CD4-positive, alpha-beta T cell treated with Interleukin-6 for 4 hours (primary cell): ENCODE measurements around the gene TBC1D22A.
"Not testable (repeated sequence)": the region's sequence is repeated elsewhere in the genome, so short reads cannot be mapped to it uniquely, and the experiment has no call there.

ENCODE experiments used
- DNase-seq: peaks from one replicate; pipeline ENCODE4 v3.0.0-alpha.2; 2020; ENCODE audit warnings: mixed read lengths

TBC1D22A gene

DNA sequence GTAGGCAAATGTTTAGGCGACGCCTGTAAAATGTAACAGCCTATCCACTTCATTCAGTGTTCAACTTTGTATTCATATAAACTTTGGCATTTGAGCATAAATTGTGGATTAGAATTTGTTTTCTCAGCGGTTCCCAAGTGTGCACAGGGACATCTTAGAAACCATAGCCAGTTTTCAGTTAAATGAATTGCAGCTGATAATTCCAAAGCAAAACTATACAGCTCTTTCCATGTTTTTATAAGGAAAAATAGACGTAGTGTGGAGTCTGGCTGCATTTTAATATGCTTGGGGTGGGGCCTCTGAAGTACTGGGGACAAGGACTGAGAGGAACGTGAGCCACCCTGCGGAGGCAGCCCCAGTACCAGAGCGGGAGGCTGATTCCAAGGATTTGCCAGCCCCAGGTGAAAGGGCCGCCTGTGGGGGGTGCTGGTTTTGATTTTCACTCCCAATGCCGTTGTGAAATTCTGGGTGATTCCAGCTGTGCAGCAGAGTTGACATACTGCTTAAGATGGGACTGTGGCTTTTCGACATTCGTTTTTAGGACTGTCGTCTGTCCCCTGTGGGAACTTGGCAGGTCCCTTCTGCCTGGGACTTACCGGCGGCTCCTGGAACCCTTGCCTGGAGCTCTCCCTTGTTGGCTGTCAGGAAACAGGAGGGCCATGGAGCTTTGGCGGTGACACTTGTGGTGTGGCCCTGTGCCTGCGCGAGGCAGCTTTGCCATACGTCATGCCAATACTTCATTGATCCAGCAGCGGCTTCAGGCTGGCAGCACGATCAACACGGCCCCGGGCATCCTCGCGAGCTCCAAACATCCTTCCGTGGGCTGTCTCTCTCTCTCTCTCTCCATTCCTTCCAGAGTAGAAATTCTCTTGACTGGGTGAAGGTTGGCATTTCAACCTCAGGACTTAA, 370.9 kb downstream of the TBC1D22A start:
- DNase-seq: no peak

DNA sequence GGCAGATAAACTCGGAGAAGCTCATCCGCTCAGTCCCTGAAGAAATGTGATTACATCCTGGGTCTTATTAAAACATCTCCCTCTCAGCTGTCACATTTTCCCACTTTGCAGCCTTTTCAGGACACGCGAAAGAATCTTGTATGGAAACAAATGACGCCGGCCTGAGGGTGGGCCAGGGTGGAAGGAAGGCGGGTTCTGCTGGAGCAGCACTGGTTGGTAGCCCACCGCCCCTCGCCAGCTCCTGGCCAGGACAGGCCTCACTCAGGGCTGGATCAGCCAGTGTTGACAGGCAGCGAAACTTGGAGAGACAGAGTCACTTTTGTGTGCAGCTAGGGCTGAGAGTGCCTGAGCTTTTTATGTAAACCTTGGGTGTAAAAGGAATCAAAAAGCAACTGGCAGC, 371.8 kb downstream of the TBC1D22A start:
- no peak for DNase-seq

DNA sequence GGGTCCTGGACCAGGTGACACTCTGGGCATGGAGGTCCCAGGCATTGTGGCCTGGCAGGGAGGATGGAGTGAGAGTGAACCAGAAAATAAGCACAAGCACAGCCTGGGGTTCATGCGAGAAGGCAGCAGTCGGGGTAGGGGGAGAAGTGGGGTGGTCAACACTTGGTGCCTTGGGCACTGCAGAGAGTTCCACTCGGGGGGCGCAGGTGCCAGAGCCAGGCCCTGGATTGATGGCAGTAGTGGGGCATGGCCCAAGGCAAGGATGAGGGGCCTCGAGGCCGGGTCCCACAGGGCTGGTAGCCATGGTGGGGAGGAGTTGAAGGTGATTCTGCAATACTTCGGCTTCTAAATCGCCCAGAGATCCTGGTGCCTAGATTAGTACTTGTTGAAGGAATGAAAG, 372.9 kb downstream of the TBC1D22A start:
- no peak for DNase-seq

DNA sequence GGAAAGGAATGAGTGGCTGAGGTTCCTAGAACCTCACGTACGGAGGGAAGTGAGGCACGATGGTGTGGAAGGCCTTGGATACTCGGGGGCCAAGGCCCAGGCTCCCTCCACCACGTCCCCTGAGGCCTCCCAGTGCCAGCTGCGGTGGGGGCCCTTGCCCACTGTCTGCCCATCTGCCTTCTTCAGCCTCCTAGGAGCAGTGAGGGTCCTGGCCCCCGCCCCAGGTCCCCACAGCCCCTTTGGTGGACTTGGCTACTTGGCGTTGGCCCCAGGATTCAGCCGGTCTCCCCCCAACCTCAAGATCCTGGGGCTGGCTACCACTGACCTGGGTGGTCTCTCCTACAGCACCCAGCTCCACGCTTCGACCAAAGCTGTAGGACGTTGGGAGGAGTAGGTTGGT, 373.6 kb downstream of the TBC1D22A start:
- DNase-seq: no peak

DNA sequence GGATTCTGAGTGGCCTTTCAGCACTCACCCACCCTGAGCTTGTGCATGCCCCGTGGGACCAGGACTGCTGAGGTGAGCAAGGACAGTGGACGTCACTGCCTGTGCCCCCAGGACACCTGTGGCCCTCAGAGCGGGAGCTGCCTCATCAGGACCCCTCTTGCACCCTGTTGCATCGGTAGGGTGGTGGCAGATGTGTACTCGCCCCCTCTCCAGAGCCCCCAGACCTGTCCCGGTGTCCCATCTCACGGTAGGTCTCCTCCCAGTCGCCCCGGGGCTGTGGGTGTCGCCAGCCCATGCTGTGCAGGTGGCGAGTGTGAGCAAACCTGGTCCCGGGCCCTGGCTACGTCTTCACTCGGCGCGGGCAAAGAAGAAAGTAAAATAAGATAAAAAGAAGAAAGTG, 374.2 kb downstream of the TBC1D22A start:
- DNase-seq: no peak

DNA sequence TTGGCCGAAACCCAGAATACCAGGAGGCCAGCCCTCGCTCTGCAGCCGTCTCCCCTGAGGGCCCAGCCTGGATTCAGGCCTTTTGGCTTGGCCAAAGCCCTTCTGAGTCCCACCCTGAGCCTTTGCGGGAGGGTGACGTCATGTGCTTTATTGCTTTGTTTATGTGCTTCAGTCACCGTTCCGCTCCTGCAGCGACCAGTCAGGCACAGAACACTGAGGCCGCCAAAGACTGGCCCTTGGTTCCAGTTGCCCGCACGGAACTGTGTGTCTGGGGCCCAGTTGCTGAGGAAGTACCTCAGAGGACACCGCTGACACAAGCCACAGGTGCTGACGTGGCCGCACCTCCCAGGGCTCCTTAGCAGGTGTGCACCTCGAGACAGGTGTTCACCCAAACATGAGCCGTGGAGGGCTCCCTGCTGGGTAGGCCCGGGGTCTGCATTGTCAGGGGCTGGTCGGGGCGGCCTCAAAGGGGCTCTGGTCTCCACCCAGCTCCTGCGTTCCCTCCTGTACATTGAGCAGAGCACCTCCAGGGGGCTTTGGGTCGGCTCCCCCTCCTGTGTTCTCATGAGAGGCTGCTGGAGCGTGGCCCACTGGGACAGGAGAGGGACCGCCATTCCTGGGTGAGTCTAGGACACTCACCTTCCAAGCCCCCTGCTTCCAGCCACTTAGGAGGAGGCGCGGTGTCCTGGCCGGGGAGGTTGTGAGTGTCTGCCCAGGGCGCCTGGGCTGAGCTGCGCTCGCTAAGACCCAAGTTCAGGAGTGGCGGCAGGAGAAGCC, 376.8 kb downstream of the TBC1D22A start:
- no peak for DNase-seq

DNA sequence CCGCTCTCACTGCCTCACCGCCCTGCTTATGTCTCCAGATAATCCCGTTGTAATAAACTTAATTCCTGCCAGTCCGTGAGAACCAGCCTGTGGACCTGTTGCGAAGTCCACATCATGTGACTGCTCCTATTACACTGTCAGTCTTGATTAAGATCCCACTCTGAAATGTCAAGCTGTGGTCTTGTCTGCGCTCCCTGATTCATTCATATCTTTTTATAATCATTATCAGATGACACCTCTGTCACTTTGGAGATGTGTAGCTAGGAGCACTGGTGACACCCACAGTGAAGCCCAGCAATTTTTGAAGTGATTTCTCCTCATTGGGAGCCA, 377.3 kb downstream of the TBC1D22A start:
- no peak for DNase-seq

DNA sequence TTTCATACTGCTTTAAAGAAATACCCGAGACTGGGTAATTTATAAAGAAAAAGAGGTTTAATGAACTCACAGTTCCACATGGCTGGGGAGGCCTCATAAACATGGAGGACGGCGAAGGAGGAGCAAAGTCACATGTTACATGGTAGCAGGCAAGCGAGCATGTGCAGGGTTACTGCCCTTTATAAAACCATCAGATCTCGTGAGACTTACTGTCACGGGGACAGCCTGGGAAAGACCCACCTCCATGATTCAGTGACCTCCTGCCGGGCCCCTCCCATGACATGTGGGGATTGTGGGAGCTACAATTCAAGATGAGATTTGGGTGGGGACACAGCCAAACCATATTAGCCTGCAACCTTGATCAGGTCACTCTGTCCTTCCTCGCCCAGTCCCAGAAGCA, 378.5 kb downstream of the TBC1D22A start:
- DNase-seq: not testable (repeated sequence)

DNA sequence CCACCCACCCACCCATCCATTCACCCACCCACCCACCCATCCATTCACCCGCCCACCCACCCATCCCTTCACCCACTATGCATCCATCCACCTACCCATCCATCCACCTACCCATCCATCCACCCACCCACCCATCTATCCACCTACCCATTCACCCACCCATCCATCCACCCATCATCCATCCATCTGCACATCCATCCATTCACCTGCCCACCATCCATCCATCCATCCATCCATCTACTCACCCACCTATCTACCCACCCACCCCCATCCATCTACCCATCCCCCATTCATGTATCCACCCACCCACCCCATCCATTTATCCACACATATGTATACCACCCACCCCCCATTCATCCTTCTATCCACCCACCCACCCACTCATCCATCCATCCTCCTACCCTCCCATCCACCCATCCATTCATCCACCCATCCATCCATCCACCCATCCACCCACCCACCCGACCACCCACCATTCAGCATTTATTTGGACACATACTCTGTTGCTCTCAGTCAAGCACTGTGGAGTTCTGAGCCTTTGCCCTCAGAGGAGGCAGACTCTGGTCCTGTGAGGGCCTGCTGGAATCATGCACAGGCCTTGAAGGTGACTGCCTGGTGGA, 380.1 kb downstream of the TBC1D22A start:
- DNase-seq: no peak

DNA sequence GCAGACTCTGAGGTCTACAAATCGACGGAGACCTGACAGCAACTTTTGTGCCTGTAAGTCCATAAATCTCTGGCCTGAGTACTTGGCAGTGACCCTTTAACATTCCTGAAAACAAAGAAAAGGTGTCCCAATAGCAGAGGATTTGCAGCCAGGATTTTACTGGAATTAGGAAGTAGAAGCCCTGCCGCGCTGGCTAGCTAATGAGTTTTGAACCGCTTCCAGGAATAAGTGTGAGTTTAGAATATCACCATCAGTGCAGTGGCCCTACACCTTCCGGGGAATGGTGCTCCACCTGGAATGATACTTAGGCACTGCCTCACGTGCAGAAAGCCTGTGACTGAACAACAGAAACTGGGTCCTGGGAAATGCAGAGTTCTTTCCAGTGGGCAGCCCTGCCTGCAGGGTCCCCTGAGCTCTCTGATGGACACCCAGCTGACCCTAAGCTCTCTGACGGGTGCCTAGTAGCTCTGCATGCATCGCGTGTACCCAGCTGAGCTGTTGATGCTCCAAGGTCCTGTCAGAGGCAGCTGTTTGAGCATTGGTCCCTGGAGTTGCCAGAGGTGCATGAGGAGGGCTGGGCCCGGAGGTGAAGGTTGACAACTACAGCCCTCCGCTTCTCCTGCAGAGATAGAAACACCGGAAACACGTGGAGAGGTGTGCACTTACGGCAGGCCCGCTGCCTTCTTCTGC, 380.9 kb downstream of the TBC1D22A start:
- DNase-seq: no peak

DNA sequence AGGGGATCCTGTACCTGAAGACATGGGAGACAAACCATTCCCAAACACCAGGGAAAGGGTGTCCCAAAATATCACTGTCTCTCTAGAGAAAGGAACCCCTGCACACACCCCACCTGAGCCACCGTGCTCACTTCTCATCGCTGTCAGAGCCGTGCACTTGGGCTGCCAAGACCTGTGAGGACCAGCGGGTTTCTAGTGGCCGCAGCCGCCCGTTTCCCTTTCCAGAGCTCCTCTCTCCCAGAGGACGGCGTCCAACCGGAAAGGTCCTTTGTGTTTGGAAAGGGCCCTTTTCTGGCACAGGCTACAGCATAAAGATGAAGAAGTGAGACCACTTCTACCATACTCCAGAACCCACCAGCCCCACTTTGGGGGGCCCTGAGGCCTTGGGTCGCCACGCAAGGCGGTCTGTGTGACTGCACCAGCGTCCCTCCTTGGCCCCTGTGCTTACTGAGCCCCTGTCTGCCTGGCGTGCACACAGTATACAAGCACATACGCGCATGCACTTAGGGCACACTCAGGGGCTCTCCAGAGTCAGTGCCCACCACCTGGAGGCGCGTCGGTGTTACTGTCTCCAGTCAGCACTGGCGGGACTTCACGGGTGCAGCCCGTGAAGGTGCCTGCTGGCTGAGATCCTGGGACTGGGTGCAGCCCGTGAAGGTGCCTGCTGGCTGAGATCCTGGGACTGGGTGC, 381.8 kb downstream of the TBC1D22A start:
- no peak for DNase-seq

DNA sequence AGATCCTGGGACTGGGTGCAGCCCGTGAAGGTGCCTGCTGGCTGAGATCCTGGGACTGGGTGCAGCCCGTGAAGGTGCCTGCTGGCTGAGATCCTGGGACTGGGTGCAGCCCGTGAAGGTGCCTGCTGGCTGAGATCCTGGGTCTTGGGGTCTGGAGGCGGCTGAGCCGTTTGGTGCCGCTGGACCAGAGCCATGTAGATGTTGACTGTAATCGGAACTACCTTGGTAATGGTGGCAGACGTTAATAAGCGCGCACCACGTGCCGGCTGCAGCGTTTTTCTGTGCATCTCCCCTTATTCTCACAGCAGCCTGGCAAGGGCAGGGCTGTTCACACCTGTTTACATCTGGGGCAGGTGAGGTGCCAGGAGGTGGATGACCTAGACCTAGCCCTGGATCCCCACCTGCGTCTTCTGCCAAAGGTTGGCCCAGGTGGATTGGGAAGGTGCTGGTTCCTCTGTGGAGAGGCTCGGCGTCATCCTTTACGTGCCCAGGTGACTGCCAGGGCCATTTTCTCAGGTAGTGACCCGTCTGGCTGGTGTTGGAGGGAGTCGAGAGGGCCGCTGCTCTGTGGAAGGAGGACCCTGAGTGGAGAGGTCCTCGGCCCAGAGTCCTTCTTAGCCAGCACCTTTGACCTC, 382.5 kb downstream of the TBC1D22A start:
- DNase-seq: no peak

DNA sequence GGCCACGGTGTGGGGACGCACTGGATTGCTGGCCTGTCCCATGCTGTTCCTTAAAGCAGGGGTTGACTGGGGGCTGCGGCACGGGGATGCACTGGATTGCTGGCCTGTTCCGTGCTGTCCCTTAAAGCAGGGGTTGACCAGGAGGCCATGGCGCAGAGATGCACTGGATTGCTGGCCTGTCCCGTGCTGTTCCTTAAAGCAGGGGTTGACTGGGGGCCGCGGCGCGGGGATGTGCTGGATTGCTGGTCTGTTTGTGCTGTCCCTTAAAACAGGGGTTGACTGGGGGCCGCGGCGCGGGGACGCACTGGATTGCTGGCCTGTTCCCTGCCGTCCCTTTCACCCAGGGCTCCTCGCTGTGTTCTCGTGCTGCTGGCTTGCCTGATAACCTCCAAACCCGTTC, 383.4 kb downstream of the TBC1D22A start:
- DNase-seq: no peak

DNA sequence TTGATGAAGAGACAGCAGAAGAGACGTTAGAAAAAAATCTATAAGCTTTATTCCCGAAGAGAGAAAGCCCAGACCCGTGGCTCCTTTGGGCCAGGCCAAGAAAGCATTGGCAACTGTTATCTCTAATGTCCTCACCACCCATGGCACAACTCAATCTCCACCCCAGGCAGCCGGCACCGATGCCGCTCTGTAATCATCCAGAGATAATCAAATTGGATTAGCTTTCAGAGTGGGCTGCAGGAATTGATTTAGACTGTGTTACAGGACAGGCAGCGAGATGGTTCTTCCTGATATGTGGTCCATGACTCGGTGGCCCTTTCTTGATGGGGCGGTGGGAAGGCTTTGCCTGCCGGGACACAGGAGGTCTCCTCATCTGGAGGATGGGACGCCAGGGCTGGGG, 383.9 kb downstream of the TBC1D22A start:
- DNase-seq: no peak

DNA sequence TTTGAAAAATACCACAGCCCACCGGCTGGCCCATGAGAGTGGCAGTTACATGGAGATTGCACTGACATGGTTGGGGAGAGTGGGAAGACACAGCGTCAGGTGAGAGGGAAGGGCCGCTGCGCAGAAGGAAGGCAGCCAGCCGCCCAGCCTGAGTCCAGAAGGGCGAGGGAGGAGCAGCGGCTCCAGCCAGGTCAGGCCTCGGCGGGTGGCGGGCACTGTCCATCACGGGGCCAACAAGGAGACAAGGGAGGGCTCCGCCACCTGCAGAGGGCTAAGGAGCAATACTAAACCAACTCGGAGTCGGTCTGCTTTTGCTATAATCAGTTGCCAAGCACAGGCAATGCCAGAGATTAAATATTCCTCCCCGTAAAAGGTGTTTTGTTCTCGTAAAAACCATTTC, 384.5 kb downstream of the TBC1D22A start:
- no peak for DNase-seq

DNA sequence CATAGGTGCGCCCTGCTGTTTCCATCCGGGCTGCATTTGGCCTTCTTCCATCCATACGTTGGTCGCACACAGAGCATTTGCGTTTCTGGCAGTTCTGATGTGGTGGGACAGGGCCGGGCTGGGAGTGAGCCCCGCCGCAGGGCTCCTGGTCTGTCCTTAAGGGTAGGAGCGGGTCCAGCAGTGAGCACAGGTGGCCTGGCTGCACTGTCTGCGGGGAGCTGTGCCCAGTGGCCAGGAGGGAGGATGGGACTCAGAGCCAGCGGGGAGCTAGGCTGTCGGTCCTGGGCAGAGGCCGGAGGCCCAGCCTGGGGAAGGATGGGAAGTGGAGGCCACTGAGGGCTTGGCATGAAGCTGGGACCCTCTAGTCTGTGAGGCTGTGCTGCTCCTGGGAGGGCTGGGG, 385.1 kb downstream of the TBC1D22A start:
- DNase-seq: no peak

DNA sequence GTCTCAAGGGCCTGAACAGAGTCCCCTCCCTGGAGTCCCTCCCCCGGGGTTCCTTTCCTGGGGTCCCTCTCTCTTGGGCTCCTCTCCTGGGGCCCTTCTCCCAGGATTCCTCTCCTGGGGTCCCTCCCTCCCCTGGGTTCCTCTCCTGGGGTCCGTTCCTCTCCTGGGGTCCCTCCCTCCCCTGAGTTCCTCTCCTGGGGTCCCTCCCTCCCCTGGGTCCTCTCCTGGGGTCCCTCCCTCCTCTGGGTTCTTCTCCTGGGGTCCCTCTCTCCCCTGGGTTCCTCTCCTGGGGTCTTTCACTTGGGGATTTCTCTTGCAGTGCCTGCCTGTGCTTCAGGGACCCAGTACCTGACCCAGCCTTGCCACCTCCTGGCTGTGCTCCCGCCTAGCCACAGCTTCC, 386.1 kb downstream of the TBC1D22A start:
- DNase-seq: no peak

DNA sequence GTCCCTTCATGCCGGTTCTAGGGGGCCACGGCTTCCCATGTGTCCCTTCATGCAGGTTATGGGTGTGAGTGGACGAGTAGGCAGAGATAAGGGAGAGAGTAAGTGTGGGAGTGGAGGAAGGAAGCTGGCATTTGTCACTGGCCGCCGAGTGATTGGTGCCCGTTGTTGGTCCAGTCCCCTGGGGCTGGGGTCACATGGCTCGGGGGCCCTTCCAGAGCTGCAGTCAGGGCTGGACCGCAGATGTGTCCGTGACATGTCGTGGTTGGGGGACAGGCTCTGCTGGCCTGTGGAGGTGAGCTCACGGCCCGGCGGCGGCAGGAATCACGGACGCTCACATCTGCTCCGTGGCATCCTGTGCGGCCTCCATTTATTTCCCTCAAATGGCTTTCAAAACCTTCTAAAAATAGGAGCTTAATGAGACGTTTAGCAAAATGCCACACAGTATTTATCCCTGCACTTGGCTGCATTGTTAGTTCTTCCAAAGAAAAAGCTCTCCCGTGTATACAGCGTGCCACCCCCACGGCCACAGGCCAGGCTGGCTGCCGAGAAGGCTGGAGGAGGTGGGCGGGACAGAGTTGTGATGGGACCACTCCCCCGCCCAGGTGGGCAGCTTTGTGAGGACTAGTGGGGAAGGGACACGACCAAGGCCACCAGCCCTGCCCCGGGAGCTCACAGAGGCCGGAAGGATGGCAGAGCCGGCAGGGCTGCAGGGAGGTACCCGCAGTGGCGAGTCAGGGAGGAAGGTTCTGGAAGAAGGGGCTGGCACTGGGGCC, 386.7 kb downstream of the TBC1D22A start:
- no peak for DNase-seq

DNA sequence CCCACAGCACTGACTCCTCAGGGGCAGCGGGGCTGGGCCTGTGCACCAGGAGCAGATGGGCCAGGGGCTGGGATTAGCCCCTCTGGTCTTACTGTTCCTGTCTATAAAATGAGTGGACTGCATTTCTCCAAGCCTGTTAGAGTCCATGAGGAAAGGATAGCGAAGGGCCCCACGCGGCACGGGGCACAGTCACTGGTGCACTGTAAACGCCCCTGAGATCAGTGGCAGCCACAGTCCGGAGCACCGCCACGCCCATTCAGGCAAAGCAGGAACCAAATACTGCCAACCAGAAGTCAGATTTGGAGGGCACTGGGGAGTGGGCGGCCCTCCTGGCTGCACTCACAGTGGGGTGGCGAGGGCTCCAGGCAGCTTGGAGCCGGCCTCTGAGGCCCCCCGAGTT, 387.5 kb downstream of the TBC1D22A start:
- DNase-seq: no peak

DNA sequence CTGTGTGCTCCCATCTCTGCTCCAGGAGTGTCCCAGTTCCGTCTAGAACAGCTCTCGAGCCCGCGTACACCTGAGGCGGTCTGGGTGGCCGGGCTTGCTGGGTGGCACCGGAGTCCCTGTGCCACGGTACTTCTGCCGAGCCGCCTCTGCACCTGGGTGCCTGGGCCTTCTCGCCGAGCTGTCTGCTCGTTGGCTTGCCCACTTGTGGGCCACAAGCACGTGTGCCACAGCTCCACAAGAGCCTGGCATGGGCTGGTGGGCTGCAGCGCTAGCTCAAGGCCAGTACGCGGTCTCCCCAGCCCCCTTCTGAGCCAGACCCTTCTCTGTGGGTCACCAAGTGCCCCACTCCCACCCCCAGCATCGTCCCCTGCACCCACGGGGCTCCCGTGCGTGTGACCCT, 388.0 kb downstream of the TBC1D22A start:
- no peak for DNase-seq

DNA sequence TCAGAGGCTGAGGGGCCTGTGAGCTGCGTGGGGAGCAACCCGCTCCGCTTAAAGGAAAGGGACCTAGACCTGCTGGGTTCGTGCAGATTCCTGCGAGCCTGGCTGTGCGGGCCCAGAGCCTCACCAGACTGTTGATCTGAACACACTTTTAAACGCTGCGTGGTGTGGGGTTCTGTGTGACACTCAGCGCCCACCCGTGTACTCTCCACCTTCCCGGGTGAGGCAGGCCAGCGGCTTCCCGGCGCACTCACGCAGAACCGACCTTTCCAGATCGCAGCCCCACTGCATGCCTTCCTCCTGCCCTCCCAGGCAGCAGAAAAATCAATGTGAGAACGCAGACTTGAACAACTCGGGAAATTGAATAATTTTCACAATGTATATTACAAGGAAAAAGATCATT, 388.6 kb downstream of the TBC1D22A start:
- no peak for DNase-seq
